GM19395 (cell line): ENCODE results near the gene APLP2.
A peak's percentile ranks its signal among the peaks of the same experiment; 100 is the strongest.

ENCODE experiments used
- ATAC-seq: cut with Tn5 transposase; IDR thresholded peaks from one replicate; pipeline ENCODE4 v1.9.1; 2021; ENCODE audit warnings: mild to moderate bottlenecking, moderate library complexity; ENCODE audit not compliant: unreplicated experiment

Gene APLP2

GRCh38 chr11:130141561-130142341, 72.1 kb downstream of the APLP2 start:
- ATAC-seq: no peak

GRCh38 chr11:130144141-130144540, 74.4 kb downstream of the APLP2 start:
- no peak for ATAC-seq

GRCh38 chr11:130144861-130145281, 75.2 kb downstream of the APLP2 start:
- no peak for ATAC-seq

- no peak for ATAC-seq
Observed at GRCh38 chr11:130145311-130145812, 75.7 kb downstream of the APLP2 start.

GRCh38 chr11:130145975-130146776, 76.5 kb downstream of the APLP2 start:
- ATAC-seq: no peak

- ATAC-seq: no peak
Observed at GRCh38 chr11:130146796-130147195, 77.1 kb downstream of the APLP2 start.

DNA sequence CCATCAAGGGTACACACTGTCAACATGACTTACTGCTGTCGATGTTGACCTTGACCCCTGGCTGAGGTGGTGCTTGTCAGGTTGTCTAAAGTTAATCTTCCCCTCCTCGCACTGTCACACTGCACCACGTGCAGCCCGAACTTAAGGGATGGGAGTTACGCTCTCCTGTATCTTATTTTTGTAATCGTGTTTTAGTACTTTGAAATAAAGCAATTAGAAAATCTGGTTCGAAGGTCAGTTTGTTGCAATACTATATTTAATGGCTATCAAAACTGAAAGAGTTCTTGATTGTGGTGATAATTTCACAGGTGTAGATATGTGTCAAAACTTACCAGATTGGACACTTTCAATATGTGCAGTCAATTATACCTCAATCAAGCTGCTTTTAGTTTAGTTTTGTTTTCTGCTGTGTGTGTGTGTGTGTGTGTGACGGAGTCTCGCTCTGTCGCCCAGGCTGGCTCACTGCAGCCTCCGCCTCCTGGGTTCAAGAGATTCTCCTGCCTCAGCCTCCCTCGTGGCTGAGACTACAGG, 79.2 kb downstream of the APLP2 start:
- no peak for ATAC-seq

DNA sequence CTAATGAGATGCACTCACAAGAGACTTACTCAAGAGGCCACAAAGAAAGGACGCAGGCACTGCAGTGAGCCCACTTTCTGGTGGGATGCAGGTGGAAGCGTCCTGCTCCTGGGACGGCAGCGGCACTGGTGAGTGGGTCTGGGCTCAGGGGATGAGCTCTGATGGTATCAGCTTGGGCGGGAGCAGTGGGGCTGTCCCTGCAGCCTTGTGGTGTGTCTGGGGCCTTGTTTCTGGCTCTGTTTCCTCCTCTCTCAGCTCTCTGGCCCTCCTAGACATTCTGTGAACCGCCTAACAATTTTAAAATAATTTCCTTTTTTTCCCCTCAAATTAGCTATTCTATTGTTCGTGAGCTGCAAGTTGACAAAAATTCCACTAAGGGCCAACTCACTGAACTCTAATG, 81.1 kb downstream of the APLP2 start:
- peak; percentile 62 for ATAC-seq

DNA sequence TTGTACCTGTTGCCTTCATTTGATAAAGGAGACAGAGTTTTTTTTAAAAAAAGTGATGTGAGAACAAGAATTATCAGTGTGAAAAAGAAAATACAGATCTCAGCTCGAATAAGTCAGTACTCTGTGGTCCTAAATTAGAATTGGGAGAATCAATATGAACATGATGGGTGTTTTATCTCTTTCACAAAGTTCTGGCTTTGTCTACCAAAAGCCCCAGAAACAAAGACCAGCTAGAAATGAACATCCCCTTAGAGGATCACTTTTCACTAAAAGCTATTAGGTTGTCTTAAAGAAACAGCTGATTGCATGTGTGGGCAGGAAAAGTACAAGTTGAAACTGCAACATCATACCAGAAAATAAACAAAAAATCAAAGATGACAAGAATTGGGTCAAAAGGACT, 81.5 kb downstream of the APLP2 start:
- peak; percentile 53 for ATAC-seq

DNA sequence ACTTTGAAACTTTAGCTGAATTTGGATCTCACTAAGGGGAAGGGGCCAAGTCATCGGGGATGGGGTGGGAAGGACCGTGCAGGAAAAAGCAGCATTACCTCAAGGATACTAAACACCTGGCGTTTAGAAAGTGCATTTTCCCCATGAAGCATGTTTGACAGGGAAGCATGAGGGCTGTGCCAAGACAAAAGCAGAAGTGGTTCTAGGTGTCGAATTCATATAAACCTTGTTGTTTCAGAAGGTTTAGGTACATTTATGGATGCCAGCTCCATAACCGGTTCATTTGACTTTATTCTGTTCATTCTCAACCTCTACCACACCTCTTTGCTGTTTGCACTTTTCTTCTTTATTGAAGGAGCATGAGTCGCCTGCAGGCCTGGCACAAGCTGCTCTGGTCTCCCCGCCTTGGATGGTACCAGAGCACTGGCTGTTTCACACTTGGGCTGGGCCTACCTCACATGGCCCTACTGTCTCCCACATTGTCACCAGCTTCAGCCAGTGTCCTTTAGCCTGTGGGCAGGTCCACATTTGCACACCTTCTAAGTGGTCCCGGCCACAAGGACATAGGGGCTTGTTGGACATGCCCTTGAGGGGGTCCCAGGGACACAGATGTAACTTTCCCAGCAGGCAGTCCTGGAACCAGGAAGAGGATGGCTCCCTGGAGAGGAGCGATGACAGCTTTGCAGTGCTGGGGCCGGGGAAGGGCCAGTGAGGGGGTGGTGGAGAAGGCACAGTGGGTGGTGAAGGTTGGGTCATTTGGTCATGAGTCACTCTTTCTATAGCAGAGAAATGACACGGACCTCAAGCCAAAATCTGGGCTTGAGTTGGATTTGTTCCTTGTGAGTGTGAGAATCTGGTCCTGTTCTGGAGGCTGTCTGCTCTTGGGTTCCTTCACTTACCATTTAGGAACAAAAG, 86.7 kb downstream of the APLP2 start:
- ATAC-seq: no peak

GRCh38 chr11:130157101-130157500, 87.4 kb downstream of the APLP2 start:
- ATAC-seq: no peak

GRCh38 chr11:130157840-130158239, 88.1 kb downstream of the APLP2 start:
- ATAC-seq: no peak

DNA sequence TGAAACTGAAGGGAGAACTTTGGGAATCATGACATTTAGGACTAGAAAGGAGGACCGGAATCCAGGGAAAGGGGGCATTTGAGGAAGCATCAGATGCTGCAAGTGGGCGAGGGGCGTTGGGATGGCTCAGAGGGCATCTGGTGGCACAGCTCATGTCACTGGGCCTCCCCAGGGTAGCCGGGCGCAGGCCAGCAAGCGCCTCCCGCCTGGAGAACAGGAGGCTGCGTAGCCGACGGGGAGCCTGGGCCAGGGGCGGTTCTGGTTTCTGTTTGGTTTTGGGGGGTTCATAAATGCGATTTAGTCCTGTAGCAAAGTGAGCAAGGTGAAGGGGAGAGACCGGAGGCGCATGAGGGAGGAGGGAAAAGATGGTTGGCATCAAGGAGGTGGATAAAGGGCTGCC, 89.4 kb downstream of the APLP2 start:
- ATAC-seq: no peak

GRCh38 chr11:130159657-130160497, 90.2 kb downstream of the APLP2 start, which contains the start of gene ST14:
TSS of gene ST14 (plus strand) at chr11:130159782. CDS start at chr11:130159980, 198 bp downstream.
- no peak for ATAC-seq

GRCh38 chr11:130160498-130161155, 90.9 kb downstream of the APLP2 start:
- ATAC-seq: no peak

GRCh38 chr11:130161441-130162145, 91.9 kb downstream of the APLP2 start:
- ATAC-seq: no peak

DNA sequence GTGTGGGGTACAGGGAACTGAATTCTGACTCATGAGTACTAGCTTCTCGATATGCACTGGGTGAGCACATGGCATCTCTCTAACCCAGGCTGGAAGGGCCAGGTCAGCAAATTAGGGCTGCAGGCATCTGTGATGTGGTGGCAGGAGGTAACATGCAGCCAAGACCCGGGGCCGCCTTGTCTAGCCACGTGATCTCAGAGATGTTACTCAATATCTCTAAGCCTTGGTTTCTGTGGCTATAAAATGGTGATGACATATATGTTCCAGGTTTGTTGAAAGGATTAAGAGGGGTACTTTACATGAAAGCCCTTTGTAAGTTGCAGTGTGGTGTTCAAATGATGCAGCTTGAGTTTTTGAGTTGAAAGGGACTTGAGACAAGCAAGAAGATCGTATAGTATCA, 93.0 kb downstream of the APLP2 start:
- no peak for ATAC-seq
